Measurements from ENCODE around the gene ATG101. TPM values are rescaled to one million over a fixed set of nuclear protein-coding genes. Genes with fewer than 3 reads are reported as not detected.

ATG101 gene
- total and polyA plus RNA-seq, 9 of the 15 experiments (the other 6 are each of a cell fraction or from before 2014, with no cell fraction given), result 2.9 to 52.4 (median 29.7) TPM

- TF ChIP-seq, protein P1, sequence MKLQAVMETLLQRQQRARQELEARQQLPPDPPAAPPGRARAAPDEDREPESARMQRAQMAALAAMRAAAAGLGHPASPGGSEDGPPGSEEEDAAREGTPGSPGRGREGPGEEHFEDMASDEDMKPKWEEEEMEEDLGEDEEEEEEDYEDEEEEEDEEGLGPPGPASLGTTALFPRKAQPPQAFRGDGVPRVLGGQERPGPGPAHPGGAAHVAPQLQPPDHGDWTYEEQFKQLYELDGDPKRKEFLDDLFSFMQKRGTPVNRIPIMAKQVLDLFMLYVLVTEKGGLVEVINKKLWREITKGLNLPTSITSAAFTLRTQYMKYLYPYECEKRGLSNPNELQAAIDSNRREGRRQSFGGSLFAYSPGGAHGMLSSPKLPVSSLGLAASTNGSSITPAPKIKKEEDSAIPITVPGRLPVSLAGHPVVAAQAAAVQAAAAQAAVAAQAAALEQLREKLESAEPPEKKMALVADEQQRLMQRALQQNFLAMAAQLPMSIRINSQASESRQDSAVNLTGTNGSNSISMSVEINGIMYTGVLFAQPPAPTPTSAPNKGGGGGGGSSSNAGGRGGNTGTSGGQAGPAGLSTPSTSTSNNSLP (IDR thresholded peaks at IDR 0.05; ENCODE audit: borderline replicate concordance, low read depth, low read length), result 0 out of 2 replicates have a peak, but pooled peaks have one; percentile 21
- TF ChIP-seq ZNF707 (CRISPR knock-in tag; conservative IDR thresholded peaks at IDR 0.05) (no peak), MYC (IDR thresholded peaks at IDR 0.05; ENCODE audit: low read depth, low read length) (peak; percentile 60; the same call in 1 of the 2 replicates), MYC (CRISPR knock-in tag; IDR thresholded peaks at IDR 0.05; ENCODE audit: borderline replicate concordance, low read depth) (no peak), POLR3G (IDR thresholded peaks at IDR 0.05; ENCODE audit: extremely low read depth, insufficient read length, insufficient replicate concordance) (no peak), CBFA2T3 (IDR thresholded peaks at IDR 0.05) (peak; percentile 51; the same call in 1 of the 2 replicates), ARID2 (IDR thresholded peaks at IDR 0.05) (no peak), CREB1 (IDR thresholded peaks at IDR 0.05) (peak; percentile 63; the same call in 1 of the 2 replicates), CREB1 (CRISPR knock-in tag; IDR thresholded peaks at IDR 0.05) (peak; percentile 80), SRSF7 (optimal IDR thresholded peaks at IDR 0.05; ENCODE audit: low read depth, low read length) (no peak), ZBTB43 (CRISPR knock-in tag; IDR thresholded peaks at IDR 0.05) (0 out of 2 replicates have a peak, but pooled peaks have one; percentile 70), RBM22 (IDR thresholded peaks at IDR 0.05; ENCODE audit: low read depth, low read length, poor library complexity, severe bottlenecking) (peak; percentile 56), ZNF121 (CRISPR knock-in tag; conservative IDR thresholded peaks at IDR 0.05) (no peak), ZFP30 (CRISPR knock-in tag; IDR thresholded peaks at IDR 0.05; ENCODE audit: borderline replicate concordance) (no peak), MXI1 (IDR thresholded peaks at IDR 0.05; ENCODE audit: low read depth, low read length) (peak; percentile 41; the same call in 1 of the 2 replicates), CEBPZ (IDR thresholded peaks at IDR 0.05; ENCODE audit: borderline replicate concordance, low read depth, low read length) (no peak), CAMTA2 (CRISPR knock-in tag; conservative IDR thresholded peaks at IDR 0.05) (0 out of 2 replicates have a peak, but pooled peaks have one; percentile 24), NFIX (CRISPR knock-in tag; IDR thresholded peaks at IDR 0.05; ENCODE audit: low read depth) (no peak), ZNF445 (CRISPR knock-in tag; IDR thresholded peaks at IDR 0.05; ENCODE audit: low read depth) (no peak), ETV1 (tag; conservative IDR thresholded peaks at IDR 0.05; ENCODE audit: low read depth) (peak; percentile 93), RBBP5 (IDR thresholded peaks at IDR 0.05; ENCODE audit: borderline replicate concordance, insufficient read depth, low read length, poor library complexity, severe bottlenecking) (peak; percentile 87), ZC3H8 (IDR thresholded peaks at IDR 0.05) (0 out of 2 replicates have a peak, but pooled peaks have one; percentile 11)
Measured at GRCh38 chr12:52069327-52070184, at the start of gene ATG101 (continued).

All from K562 (cell line).